Esophagus squamous epithelium (tissue), 5 donors: ENCODE results near the gene MAGI1. TPM values are rescaled to one million over a fixed set of nuclear protein-coding genes. Genes with fewer than 3 reads are reported as not detected.

Source experiments
- DNase-seq: peaks from one replicate; lab custom pipeline; 2025; lab: John Stamatoyannopoulos, UW
- H3K27ac ChIP-seq, 4 donors: fragments of 200-600 bp; sonication (generic); one replicate each; pipeline ENCODE4 v1.5.1; 2016 to 2019; ENCODE audit warnings: mild to moderate bottlenecking in 1 of 4
- H3K27me3 ChIP-seq, 4 donors: fragments of 200-600 bp; sonication (generic); 1 replicate in 3 of 4; 2 replicates in 1 of 4; pipeline versions ENCODE4 v1.5.1 to v1.6.0; 2017 to 2021; ENCODE audit warnings: antibody characterized with exemption in 1 of 4
- H3K36me3 ChIP-seq, 3 donors: fragments of 200-600 bp; sonication (generic); one replicate each; pipeline ENCODE4 v1.5.1; 2016 to 2019
- H3K4me1 ChIP-seq, 3 donors: fragments of 200-600 bp; sonication (generic); one replicate each; pipeline ENCODE4 v1.5.1; 2017 to 2019
- H3K4me3 ChIP-seq, 4 donors: fragments of 200-600 bp; sonication (generic); 1 replicate in 3 of 4; 2 replicates in 1 of 4; pipeline ENCODE4 v1.5.1; 2016 to 2019; ENCODE audit warnings: mild to moderate bottlenecking in 2 of 4, moderate library complexity in 1 of 4
- H3K9me3 ChIP-seq, 3 donors: fragments of 200-600 bp; sonication (generic); one replicate each; pipeline ENCODE4 v1.5.1; 2016 to 2019
- CTCF ChIP-seq, 6 experiments: fragments of 450-650 bp in 4 of 6; fragments of 200-600 bp in 2 of 6; sonication (generic) in 2 of 6; IDR thresholded peaks; one replicate each; pipeline ENCODE4 v1.5.1; 2016 to 2019; ENCODE audit warnings: antibody characterized with exemption in 6 of 6, mild to moderate bottlenecking in 4 of 6, moderate library complexity in 4 of 6
- POLR2A ChIP-seq, 4 donors: fragments of 450-650 bp; IDR thresholded peaks; one replicate each; pipeline ENCODE4 v1.6.1; 2017; ENCODE audit warnings: antibody characterized with exemption in 4 of 4, mild to moderate bottlenecking in 4 of 4, moderate library complexity in 3 of 4
- WGBS, 2 donors: methylation state at CpG; one replicate each; pipeline ENCODE4 v1.1.5; 2018; 5-methylcytosine and 5-hydroxymethylcytosine counted together
- intact Hi-C: fragments of 100-400 bp; cut with DNase I; formaldehyde crosslinking; loops from one replicate; pipeline ENCODE4 v1.15.0; 2022
- total RNA-seq, 4 donors: library from RNA; depleted of rRNA; stranded (reverse); fragments of >200 nt; gene quantifications; one replicate each; pipeline ENCODE4 v1.1.0, GENCODE V29; 2016
- donor health status: DM: yes; HTN: yes; CAD: no.

Gene MAGI1
- total RNA-seq, 4 donors from 2014 or later, result 12.0 to 28.2 (median 21.1) TPM

DNA sequence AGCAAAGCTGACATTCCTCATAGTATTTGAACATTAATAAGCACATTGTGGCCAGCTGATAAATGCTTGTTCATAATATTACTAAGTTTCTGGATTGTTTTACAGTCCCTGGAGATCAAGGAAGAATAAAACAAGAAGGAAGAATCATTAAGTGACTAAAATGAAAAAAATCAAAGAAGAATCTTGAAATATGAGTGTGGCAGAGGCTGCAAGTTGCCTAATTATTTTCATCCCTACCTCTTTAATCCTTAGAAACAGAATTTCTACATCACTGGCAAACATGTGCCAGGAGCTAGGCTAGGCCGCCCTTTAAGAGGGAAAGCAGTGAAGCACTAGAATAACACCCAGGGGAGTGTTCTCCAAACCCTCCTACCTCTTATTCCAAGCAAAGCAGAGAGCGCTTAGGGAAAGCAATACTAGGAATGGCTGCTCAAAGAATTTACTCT is 98.9 kb downstream of the MAGI1 start:
- TF ChIP-seq POLR2A (IDR thresholded peaks at IDR 0.05) (no peak), CTCF (IDR thresholded peaks at IDR 0.05) (no peak)
- DNase-seq, result no peak
- Histone ChIP-seq H3K4me1 (peaks cover 0 to 32% (median 0%) of the 10 kb centered on the region in 3 donors), H3K36me3 (no peaks in the 10 kb centered on the region), H3K27me3 (no peaks in the 10 kb centered on the region), H3K9me3 (no peaks in the 10 kb centered on the region), H3K4me3 (no peak overlapping the region), H3K27ac (no peak overlapping the region)
- intact Hi-C loops, result no loop called here
- 85 to 91% methylated on average over 2 of the region's 2 CpGs for WGBS, 2 donors

- H3K27ac ChIP-seq, result no peak overlapping the region
- intact Hi-C loops, result no loop called here
Observed at GRCh38 chr3:65939184-65939583, 99.5 kb downstream of the MAGI1 start.

GRCh38 chr3:65938676-65939075 is 100.0 kb downstream of the MAGI1 start:
- 78 to 80% methylated on average over 4 of the region's 4 CpGs for WGBS, 2 donors
- DNase-seq, result no peak
- no peak overlapping the region for H3K4me3 ChIP-seq
- H3K9me3 ChIP-seq, result no peaks in the 10 kb centered on the region
- H3K36me3 ChIP-seq, result no peaks in the 10 kb centered on the region
- no peaks in the 10 kb centered on the region for H3K27me3 ChIP-seq
- peaks cover 0 to 32% (median 0%) of the 10 kb centered on the region in 3 donors for H3K4me1 ChIP-seq
- H3K27ac ChIP-seq, result no peak overlapping the region
- intact Hi-C loops, result no loop called here
- TF ChIP-seq CTCF (IDR thresholded peaks at IDR 0.05) (no peak), POLR2A (IDR thresholded peaks at IDR 0.05) (no peak)

More at GRCh38 chr3:65939184-65939583, 99.5 kb downstream of the MAGI1 start:
- no peak for DNase-seq
- Histone ChIP-seq H3K4me1 (peaks cover 0 to 32% (median 0%) of the 10 kb centered on the region in 3 donors), H3K4me3 (no peak overlapping the region), H3K27me3 (no peaks in the 10 kb centered on the region), H3K36me3 (no peaks in the 10 kb centered on the region), H3K9me3 (no peaks in the 10 kb centered on the region)
- no peak for TF ChIP-seq POLR2A (IDR thresholded peaks at IDR 0.05)
- TF ChIP-seq CTCF (IDR thresholded peaks at IDR 0.05), result no peak
- 84 to 92% methylated on average over 2 of the region's 2 CpGs for WGBS, 2 donors

- intact Hi-C loops, result no loop called here
- no peak overlapping the region for H3K27ac ChIP-seq
- no peak for DNase-seq
Observed at GRCh38 chr3:65938147-65938546, 100.6 kb downstream of the MAGI1 start.

More at GRCh38 chr3:65938147-65938546, 100.6 kb downstream of the MAGI1 start:
- no peak overlapping the region for H3K4me3 ChIP-seq
- no peaks in the 10 kb centered on the region for H3K27me3 ChIP-seq
- 78 to 81% methylated on average over 1 of the region's 1 CpG for WGBS, 2 donors
- no peaks in the 10 kb centered on the region for H3K9me3 ChIP-seq
- TF ChIP-seq CTCF (IDR thresholded peaks at IDR 0.05) (no peak), POLR2A (IDR thresholded peaks at IDR 0.05) (no peak)
- peaks cover 0 to 32% (median 0%) of the 10 kb centered on the region in 3 donors for H3K4me1 ChIP-seq
- H3K36me3 ChIP-seq, result no peaks in the 10 kb centered on the region
